Mesendoderm (in vitro differentiated cells): ENCODE data around the gene CD99.
"Not testable (repeated sequence)": the region's sequence is repeated elsewhere in the genome, so short reads cannot be mapped to it uniquely, and the experiment has no call there.

Experiments
- DNase-seq: peaks from one replicate; pipeline ENCODE4 v3.0.0; 2013
- H2AK5ac ChIP-seq: 2 replicates; pipeline ENCODE4 v1.6.1; 2013; ENCODE audit warnings: low read length, inconsistent platforms
- H2BK120ac ChIP-seq: 2 replicates; pipeline ENCODE4 v1.6.1; 2013; ENCODE audit warnings: low read depth, mild to moderate bottlenecking, low read length, moderate library complexity, mixed read lengths
- H2BK15ac ChIP-seq: replicated peaks from 2 replicates; pipeline ENCODE4 v1.6.1; 2013; ENCODE audit warnings: low read depth, mild to moderate bottlenecking, moderate library complexity
- H2BK5ac ChIP-seq: 2 replicates; pipeline ENCODE4 v1.6.1; 2013; ENCODE audit warnings: low read length, inconsistent platforms
- H3K18ac ChIP-seq: 2 replicates; pipeline ENCODE4 v1.6.1; 2013; ENCODE audit warnings: mild to moderate bottlenecking, low read length, mixed read lengths
- H3K23ac ChIP-seq: one replicate; pipeline ENCODE4 v1.6.1; 2013; ENCODE audit warnings: low read length
- H3K27ac ChIP-seq: 2 replicates; pipeline ENCODE4 v1.5.1; 2013; ENCODE audit warnings: low read depth, mild to moderate bottlenecking, inconsistent platforms, low read length, moderate library complexity
- H3K27me3 ChIP-seq: 2 replicates; pipeline ENCODE4 v1.6.1; 2013; ENCODE audit warnings: low read length, control low read depth, mild to moderate bottlenecking, inconsistent platforms; ENCODE audit not compliant: insufficient read depth, poor library complexity
- H3K36me3 ChIP-seq: 2 replicates; pipeline ENCODE4 v1.6.1; 2013; ENCODE audit warnings: low read length, inconsistent platforms; ENCODE audit not compliant: control insufficient read depth, insufficient read depth
- H3K4ac ChIP-seq: one replicate; pipeline ENCODE4 v1.6.1; 2013; ENCODE audit warnings: low read depth, mild to moderate bottlenecking, low read length, moderate library complexity
- H3K4me1 ChIP-seq: 2 replicates; pipeline ENCODE4 v1.6.1; 2013; ENCODE audit warnings: low read depth, low read length, inconsistent platforms; ENCODE audit not compliant: control insufficient read depth
- H3K4me2 ChIP-seq: 2 replicates; pipeline ENCODE4 v1.6.1; 2013; ENCODE audit warnings: low read length
- H3K4me3 ChIP-seq: 2 replicates; pipeline ENCODE4 v1.5.1; 2013; ENCODE audit warnings: mild to moderate bottlenecking, low read length
- H3K56ac ChIP-seq: one replicate; pipeline ENCODE4 v1.6.1; 2013; ENCODE audit warnings: low read length
- H3K79me1 ChIP-seq: 2 replicates; pipeline ENCODE4 v1.6.1; 2013; ENCODE audit warnings: low read length, inconsistent platforms
- H3K79me2 ChIP-seq: 2 replicates; pipeline ENCODE4 v1.6.1; 2013; ENCODE audit warnings: mild to moderate bottlenecking, low read length; ENCODE audit not compliant: control insufficient read depth, insufficient read depth
- H3K9ac ChIP-seq: 2 replicates; pipeline ENCODE4 v1.6.1; 2013; ENCODE audit warnings: low read length, inconsistent platforms
- H4K5ac ChIP-seq: one replicate; pipeline ENCODE4 v1.6.1; 2013; ENCODE audit warnings: low read length
- H4K8ac ChIP-seq: one replicate; pipeline ENCODE4 v1.6.1; 2013; ENCODE audit warnings: low read depth, mild to moderate bottlenecking, control low read depth, low read length, moderate library complexity
- WGBS: extraction: QIAGEN DNeasy Blood & Tissue Kit; methylation state at CpG from one replicate; pipeline ENCODE4 v1.1.7; 2013; ENCODE audit warnings: low lambda C conversion rate, missing lambda C conversion rate; ENCODE audit not compliant: insufficient coverage; ENCODE audit errors: extremely low coverage; 5-methylcytosine and 5-hydroxymethylcytosine counted together

CD99 gene

GRCh38 chrX:2666491-2666890 is 24.6 kb upstream of the CD99 start:
- no peaks in the 10 kb centered on the region for H3K27me3 ChIP-seq
- no peaks in the 10 kb centered on the region for H3K79me2 ChIP-seq
- H3K79me1 ChIP-seq = no peaks in the 10 kb centered on the region
- no peak overlapping the region for H3K56ac ChIP-seq
- no peaks in the 10 kb centered on the region for H3K36me3 ChIP-seq
- H2BK15ac ChIP-seq = no peak overlapping the region
- DNase-seq = no peak
- H4K5ac ChIP-seq = no peak overlapping the region
- no peak overlapping the region for H2BK5ac ChIP-seq
- H3K4me1 ChIP-seq = no peaks in the 10 kb centered on the region
- no peak overlapping the region for H2BK120ac ChIP-seq
- no peak overlapping the region for H3K4ac ChIP-seq
- H3K4me3 ChIP-seq = no peak overlapping the region
- no peak overlapping the region for H3K18ac ChIP-seq
- no peak overlapping the region for H3K27ac ChIP-seq
- no peak overlapping the region for H4K8ac ChIP-seq
- H3K23ac ChIP-seq = no peak overlapping the region
- WGBS = no CpG with 5 or more reads among the region's 2 CpGs
- H2AK5ac ChIP-seq = no peak overlapping the region
- no peak overlapping the region for H3K9ac ChIP-seq
- no peak overlapping the region for H3K4me2 ChIP-seq

GRCh38 chrX:2670978-2671377 is 20.1 kb upstream of the CD99 start:
- H3K27me3 ChIP-seq = no peaks in the 10 kb centered on the region
- H4K5ac ChIP-seq = no peak overlapping the region
- no peak for DNase-seq
- H3K27ac ChIP-seq = no peak overlapping the region
- H3K18ac ChIP-seq = no peak overlapping the region
- H3K4me2 ChIP-seq = no peak overlapping the region
- no peak overlapping the region for H3K4me3 ChIP-seq
- no peak overlapping the region for H4K8ac ChIP-seq
- H3K79me2 ChIP-seq = no peaks in the 10 kb centered on the region
- H3K9ac ChIP-seq = no peak overlapping the region
- H3K79me1 ChIP-seq = no peaks in the 10 kb centered on the region
- H3K56ac ChIP-seq = no peak overlapping the region
- no peak overlapping the region for H2BK120ac ChIP-seq
- no peak overlapping the region for H3K4ac ChIP-seq
- H3K23ac ChIP-seq = no peak overlapping the region
- no peaks in the 10 kb centered on the region for H3K36me3 ChIP-seq
- H3K4me1 ChIP-seq = no peaks in the 10 kb centered on the region
- H2AK5ac ChIP-seq = no peak overlapping the region
- H2BK15ac ChIP-seq = no peak overlapping the region
- no peak overlapping the region for H2BK5ac ChIP-seq
- no CpG with 5 or more reads among the region's 4 CpGs for WGBS

- no peaks in the 10 kb centered on the region for H3K36me3 ChIP-seq
- WGBS = no CpG with 5 or more reads among the region's 6 CpGs
- H2BK120ac ChIP-seq = no peak overlapping the region
- no peak for DNase-seq
- no peaks in the 10 kb centered on the region for H3K79me2 ChIP-seq
- H3K4ac ChIP-seq = no peak overlapping the region
- H3K27ac ChIP-seq = no peak overlapping the region
- H2BK5ac ChIP-seq = no peak overlapping the region
- no peak overlapping the region for H2BK15ac ChIP-seq
- H3K4me1 ChIP-seq = no peaks in the 10 kb centered on the region
- H3K79me1 ChIP-seq = no peaks in the 10 kb centered on the region
- no peak overlapping the region for H3K4me2 ChIP-seq
- no peak overlapping the region for H3K4me3 ChIP-seq
- H3K18ac ChIP-seq = no peak overlapping the region
- H4K8ac ChIP-seq = no peak overlapping the region
- no peak overlapping the region for H3K23ac ChIP-seq
- H3K9ac ChIP-seq = no peak overlapping the region
- no peak overlapping the region for H2AK5ac ChIP-seq
- no peak overlapping the region for H3K56ac ChIP-seq
- H3K27me3 ChIP-seq = no peaks in the 10 kb centered on the region
- no peak overlapping the region for H4K5ac ChIP-seq
These were observed 19.0 kb upstream of the CD99 start for GRCh38 chrX:2672084-2672483.

- no peak overlapping the region for H3K4ac ChIP-seq
- H3K56ac ChIP-seq = no peak overlapping the region
- no peaks in the 10 kb centered on the region for H3K4me1 ChIP-seq
- WGBS = no CpG with 5 or more reads among the region's 12 CpGs
- no peak overlapping the region for H2BK15ac ChIP-seq
- H4K5ac ChIP-seq = no peak overlapping the region
- no peak overlapping the region for H2BK120ac ChIP-seq
- H3K18ac ChIP-seq = no peak overlapping the region
- no peak for DNase-seq
- no peak overlapping the region for H2AK5ac ChIP-seq
- H3K27ac ChIP-seq = no peak overlapping the region
- no peak overlapping the region for H2BK5ac ChIP-seq
- no peak overlapping the region for H3K9ac ChIP-seq
- no peak overlapping the region for H4K8ac ChIP-seq
- no peaks in the 10 kb centered on the region for H3K36me3 ChIP-seq
- H3K27me3 ChIP-seq = no peaks in the 10 kb centered on the region
- H3K79me1 ChIP-seq = no peaks in the 10 kb centered on the region
- no peak overlapping the region for H3K4me2 ChIP-seq
- H3K23ac ChIP-seq = no peak overlapping the region
- no peak overlapping the region for H3K4me3 ChIP-seq
- no peaks in the 10 kb centered on the region for H3K79me2 ChIP-seq
These were observed 17.5 kb upstream of the CD99 start for GRCh38 chrX:2673611-2674010.

- not testable (repeated sequence) for H3K23ac ChIP-seq, H2BK120ac ChIP-seq, H3K79me1 ChIP-seq, H3K56ac ChIP-seq, H3K4me1 ChIP-seq, H3K4me2 ChIP-seq, H4K5ac ChIP-seq, H4K8ac ChIP-seq, H3K4me3 ChIP-seq, DNase-seq, H3K4ac ChIP-seq, H2AK5ac ChIP-seq, H3K79me2 ChIP-seq, H3K27ac ChIP-seq, H2BK15ac ChIP-seq, H2BK5ac ChIP-seq, H3K27me3 ChIP-seq, H3K9ac ChIP-seq, H3K18ac ChIP-seq, H3K36me3 ChIP-seq
- no CpG with 5 or more reads among the region's 7 CpGs for WGBS
These were observed 15.4 kb upstream of the CD99 start for GRCh38 chrX:2675657-2676200.
